ENCODE data around the gene CPA4.

DNA sequence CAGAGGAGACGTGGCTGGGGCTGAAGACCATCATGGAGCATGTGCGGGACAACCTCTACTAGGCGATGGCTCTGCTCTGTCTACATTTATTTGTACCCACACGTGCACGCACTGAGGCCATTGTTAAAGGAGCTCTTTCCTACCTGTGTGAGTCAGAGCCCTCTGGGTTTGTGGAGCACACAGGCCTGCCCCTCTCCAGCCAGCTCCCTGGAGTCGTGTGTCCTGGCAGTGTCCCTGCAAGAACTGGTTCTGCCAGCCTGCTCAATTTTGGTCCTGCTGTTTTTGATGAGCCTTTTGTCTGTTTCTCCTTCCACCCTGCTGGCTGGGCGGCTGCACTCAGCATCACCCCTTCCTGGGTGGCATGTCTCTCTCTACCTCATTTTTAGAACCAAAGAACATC is 29.7 kb downstream of the CPA4 start:
- TF ChIP-seq CTCF (IDR thresholded peaks at IDR 0.05; ENCODE audit: low read length) = no peak
- TF ChIP-seq EZH2phosphoT487 (IDR thresholded peaks at IDR 0.05; ENCODE audit: low read length) = no peak

Data from MM.1S (cell line).